T-helper 1 cell treated with Interleukin-12 subunit alpha and Interleukin-12 subunit beta and Interleukin-4 antibody, amounts not matched to agents 30 μg/mL and 1 μg/mL, for 36 hours (primary cell): ENCODE measurements around the gene RGS6.

Experiments
- H3K27ac Mint-ChIP-seq: one replicate; pipeline ENCODE4 v1.8.0; 2021; ENCODE audit warnings: mild to moderate bottlenecking, mixed read lengths
- H3K27me3 Mint-ChIP-seq: one replicate; pipeline ENCODE4 v1.8.0; 2021; ENCODE audit warnings: low read depth, mixed read lengths
- H3K36me3 Mint-ChIP-seq: one replicate; pipeline ENCODE4 v1.8.0; 2021; ENCODE audit warnings: low read depth, mixed read lengths
- H3K4me1 Mint-ChIP-seq: one replicate; pipeline ENCODE4 v1.8.0; 2021; ENCODE audit warnings: low read depth, mixed read lengths
- H3K4me3 Mint-ChIP-seq: one replicate; pipeline ENCODE4 v1.8.0; 2021; ENCODE audit warnings: mild to moderate bottlenecking, moderate library complexity, mixed read lengths
- H3K9me3 Mint-ChIP-seq: one replicate; pipeline ENCODE4 v1.8.0; 2021; ENCODE audit warnings: mixed read lengths

RGS6 gene

DNA sequence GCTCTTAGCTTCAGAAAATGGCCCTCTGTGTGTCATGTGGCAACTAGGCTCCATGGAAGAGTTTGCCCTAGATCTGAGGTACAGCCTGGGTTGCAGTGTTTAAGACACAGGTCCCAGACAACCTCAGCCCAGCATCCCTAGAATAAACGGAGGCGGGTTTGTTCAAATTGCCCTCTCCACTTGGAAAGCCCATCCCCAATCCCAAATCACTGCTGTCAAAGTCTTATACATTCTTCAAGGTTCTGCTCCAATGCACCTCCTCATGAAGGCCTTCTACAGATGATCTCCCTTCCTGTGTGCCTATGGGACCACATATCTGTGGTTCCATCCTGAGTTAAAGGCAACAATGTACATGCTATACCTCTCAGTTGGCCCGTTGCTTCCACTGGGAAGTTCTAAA, 671.9 kb downstream of the RGS6 start:
- H3K4me1 Mint-ChIP-seq, result peaks cover 8% of the 10 kb centered on the region
- H3K4me3 Mint-ChIP-seq, result no peak overlapping the region
- H3K27me3 Mint-ChIP-seq, result peaks cover 36% of the 10 kb centered on the region
- no peaks in the 10 kb centered on the region for H3K9me3 Mint-ChIP-seq
- H3K36me3 Mint-ChIP-seq, result no peaks in the 10 kb centered on the region
- H3K27ac Mint-ChIP-seq, result no peak overlapping the region

DNA sequence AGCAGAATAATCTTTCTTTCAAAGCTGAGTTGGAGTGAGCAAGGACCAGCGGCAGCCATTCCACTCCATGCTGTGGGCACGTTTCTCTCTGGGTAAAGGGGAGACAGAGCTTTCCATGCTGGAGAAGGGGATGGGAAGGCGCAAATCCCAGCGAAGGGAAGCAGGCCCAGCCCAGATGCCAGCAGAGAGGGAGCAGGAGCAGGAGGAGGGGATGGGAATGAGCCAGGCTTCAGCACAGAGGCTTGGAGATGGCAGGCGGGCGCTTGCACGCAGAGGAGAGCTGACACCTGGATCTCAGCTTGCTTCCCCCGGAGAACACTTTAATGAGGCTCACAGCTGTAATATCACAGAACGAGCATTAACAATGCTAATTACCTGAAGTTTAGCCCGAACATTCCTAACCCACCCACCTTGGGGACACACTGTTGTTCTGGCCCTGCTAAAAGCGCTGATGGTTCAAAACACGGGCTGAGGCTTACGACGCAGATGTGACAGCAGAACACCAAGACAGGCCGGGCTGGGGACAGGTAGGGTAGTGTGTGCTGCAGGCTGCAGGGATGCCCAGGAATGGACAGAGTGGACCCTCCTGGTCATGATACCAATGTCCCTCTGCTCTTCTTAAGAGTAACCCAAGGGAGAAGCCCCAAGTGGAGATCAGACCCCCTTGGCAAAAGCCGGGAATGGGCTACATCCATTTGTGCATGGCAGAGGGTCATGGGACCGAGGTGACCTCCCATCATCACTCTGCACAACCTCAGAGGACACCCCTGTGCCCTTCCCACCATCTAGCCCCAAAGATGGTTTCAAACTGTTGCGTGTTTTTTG, 673.1 kb downstream of the RGS6 start:
- H3K27me3 Mint-ChIP-seq, result peaks cover 40% of the 10 kb centered on the region
- no peak overlapping the region for H3K27ac Mint-ChIP-seq
- no peaks in the 10 kb centered on the region for H3K9me3 Mint-ChIP-seq
- H3K4me3 Mint-ChIP-seq, result no peak overlapping the region
- H3K4me1 Mint-ChIP-seq, result peaks cover 6% of the 10 kb centered on the region
- H3K36me3 Mint-ChIP-seq, result no peaks in the 10 kb centered on the region

DNA sequence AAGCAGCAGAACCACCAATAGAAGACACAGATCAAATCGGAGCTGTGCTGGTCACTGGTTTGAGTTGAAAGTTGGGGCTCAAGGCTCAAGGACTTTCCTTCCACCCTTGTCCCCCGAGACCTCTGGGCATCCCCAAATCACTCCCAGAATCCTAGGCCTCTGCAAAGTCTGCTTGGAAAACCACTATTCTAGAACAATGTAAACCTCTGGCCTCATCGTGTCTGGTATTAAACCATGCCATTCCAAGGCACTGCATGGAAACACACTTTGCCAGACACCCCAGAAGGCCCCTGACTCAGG, 673.6 kb downstream of the RGS6 start:
- H3K4me3 Mint-ChIP-seq, result no peak overlapping the region
- no peak overlapping the region for H3K27ac Mint-ChIP-seq
- no peaks in the 10 kb centered on the region for H3K9me3 Mint-ChIP-seq
- H3K4me1 Mint-ChIP-seq, result peaks cover 3% of the 10 kb centered on the region
- no peaks in the 10 kb centered on the region for H3K36me3 Mint-ChIP-seq
- peaks cover 41% of the 10 kb centered on the region for H3K27me3 Mint-ChIP-seq

DNA sequence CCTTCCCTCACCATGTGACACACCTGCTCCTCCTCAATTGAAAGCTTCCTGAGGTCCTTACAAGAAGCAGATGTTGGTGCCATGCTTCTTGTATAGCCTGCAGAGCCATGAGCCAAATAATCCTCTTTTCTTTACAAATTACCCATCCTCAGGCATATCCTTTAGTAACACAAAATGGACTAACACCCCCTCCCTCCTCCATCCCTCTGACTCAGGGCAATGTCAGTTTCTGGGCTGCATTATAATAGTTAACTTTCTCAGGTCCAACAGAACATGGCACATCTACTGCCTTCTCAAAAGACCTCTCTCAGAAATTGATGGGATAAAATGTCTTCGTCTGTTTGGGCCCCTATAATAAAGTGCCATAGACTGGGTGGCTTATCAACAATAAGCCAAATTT, 674.6 kb downstream of the RGS6 start:
- Mint-ChIP-seq H3K4me3 (no peak overlapping the region), H3K27ac (no peak overlapping the region), H3K4me1 (no peaks in the 10 kb centered on the region), H3K9me3 (no peaks in the 10 kb centered on the region), H3K36me3 (no peaks in the 10 kb centered on the region), H3K27me3 (peaks cover 41% of the 10 kb centered on the region)

DNA sequence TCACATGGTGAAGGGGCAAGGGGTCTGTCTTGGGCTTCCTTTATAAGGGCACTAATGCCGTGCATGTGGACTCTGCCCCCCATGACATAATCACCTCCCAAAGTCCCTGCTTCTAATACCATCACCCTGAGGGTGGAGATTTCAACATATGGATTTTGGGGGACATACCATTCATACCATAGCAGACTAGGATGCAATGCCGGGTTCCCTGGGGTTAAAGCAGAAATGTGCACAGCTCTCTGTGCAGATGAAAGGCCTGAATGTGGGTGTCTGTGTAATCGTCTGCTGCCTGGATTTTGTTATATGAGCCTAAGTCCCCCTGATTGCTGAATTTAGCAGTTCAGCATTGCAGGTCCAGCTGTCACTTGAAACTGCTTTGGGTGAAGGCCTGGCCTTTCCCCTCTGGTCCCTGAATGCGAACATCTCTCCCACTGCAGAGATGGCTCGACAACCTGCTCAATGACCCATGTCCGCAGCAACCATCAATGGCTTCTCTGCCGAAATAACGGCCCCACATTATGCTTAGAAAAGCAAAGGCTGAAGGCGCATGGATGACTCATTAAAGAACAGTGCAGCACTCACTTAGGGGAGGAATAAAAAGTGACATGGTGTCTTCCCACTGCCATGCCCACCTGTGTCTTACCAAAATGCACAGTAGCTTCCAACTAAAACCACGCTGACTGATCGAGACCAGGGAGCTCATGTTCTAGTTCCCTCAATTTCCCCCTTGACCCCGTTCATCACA, 675.3 kb downstream of the RGS6 start:
- H3K4me1 Mint-ChIP-seq, result peaks cover 4% of the 10 kb centered on the region
- H3K36me3 Mint-ChIP-seq, result no peaks in the 10 kb centered on the region
- H3K9me3 Mint-ChIP-seq, result no peaks in the 10 kb centered on the region
- H3K27me3 Mint-ChIP-seq, result peaks cover 44% of the 10 kb centered on the region
- no peak overlapping the region for H3K4me3 Mint-ChIP-seq
- H3K27ac Mint-ChIP-seq, result no peak overlapping the region

DNA sequence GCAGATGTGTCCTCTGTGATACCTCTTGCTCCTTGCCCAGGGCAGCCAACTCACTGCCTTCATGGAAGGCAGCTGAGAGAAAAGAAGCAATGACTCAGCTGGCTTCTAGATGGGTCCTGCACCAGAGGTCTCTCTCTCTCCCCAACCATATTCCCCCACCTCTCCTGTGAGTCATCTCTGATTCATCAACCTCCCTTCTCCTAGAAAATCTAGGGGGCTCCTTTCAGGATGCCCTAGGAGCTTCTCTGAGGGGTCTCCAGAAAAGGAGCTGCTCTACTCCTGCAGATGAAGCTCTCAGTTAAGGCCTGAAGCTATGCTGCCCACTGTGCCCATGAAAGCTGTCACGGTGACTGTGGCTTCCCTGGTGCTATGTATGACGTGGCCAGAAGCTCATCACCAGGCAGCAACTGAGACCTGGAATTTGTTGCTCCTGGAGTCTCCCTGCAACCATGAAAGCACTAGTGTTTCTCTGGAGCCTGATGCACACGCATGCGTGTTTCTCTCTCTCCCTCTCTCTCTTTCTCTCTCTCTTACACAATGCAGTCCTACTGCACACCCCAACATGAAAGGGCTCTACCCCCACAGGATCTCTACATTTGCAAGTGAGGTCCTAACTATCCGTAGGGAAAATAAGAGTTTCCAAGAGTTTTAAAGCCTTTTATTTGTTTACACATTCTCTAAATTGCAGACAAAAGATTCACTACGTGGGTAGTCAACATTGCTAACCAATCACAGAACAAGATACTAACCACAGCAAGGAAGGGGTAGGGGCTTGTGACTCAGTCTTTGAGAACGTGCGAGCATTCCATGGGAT, 676.4 kb downstream of the RGS6 start:
- peaks cover 43% of the 10 kb centered on the region for H3K27me3 Mint-ChIP-seq
- no peak overlapping the region for H3K27ac Mint-ChIP-seq
- no peaks in the 10 kb centered on the region for H3K9me3 Mint-ChIP-seq
- H3K36me3 Mint-ChIP-seq, result no peaks in the 10 kb centered on the region
- no peak overlapping the region for H3K4me3 Mint-ChIP-seq
- H3K4me1 Mint-ChIP-seq, result peaks cover 4% of the 10 kb centered on the region

DNA sequence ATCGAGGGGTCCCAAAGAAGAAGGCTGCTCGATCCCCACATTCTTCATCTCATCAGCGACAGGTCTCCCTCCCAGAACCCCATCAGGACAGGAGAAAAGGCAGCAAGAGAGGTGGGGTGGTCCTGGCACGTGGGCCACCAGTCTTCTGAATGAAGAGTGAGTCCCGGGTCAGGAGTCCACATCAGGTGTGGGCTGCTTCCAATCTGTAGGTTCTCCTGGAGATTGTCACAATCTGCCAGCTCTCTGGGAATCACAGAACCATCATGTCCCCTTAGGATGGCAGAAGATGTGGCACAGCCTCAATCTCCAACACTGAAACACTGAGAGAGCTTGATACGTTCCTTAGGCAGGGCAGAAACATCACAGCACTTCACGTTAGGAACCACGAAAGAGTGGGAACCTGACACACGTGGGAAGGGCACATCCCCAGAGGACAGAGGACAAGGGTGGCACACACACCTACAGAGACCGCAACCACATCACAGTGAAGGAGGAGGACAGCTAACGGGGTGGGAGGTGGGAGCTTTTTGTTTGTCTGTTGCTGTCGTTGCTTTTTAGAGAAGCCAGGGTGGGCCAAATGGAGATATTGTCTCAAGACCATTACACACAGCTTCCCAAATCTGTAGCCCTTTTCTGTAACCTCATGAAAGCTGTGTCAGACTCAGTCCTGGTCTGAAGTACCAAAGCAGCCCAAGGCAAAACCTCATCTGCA, 677.1 kb downstream of the RGS6 start:
- H3K27me3 Mint-ChIP-seq, result peaks cover 39% of the 10 kb centered on the region
- H3K27ac Mint-ChIP-seq, result no peak overlapping the region
- H3K4me3 Mint-ChIP-seq, result no peak overlapping the region
- no peaks in the 10 kb centered on the region for H3K36me3 Mint-ChIP-seq
- H3K4me1 Mint-ChIP-seq, result peaks cover 4% of the 10 kb centered on the region
- no peaks in the 10 kb centered on the region for H3K9me3 Mint-ChIP-seq

DNA sequence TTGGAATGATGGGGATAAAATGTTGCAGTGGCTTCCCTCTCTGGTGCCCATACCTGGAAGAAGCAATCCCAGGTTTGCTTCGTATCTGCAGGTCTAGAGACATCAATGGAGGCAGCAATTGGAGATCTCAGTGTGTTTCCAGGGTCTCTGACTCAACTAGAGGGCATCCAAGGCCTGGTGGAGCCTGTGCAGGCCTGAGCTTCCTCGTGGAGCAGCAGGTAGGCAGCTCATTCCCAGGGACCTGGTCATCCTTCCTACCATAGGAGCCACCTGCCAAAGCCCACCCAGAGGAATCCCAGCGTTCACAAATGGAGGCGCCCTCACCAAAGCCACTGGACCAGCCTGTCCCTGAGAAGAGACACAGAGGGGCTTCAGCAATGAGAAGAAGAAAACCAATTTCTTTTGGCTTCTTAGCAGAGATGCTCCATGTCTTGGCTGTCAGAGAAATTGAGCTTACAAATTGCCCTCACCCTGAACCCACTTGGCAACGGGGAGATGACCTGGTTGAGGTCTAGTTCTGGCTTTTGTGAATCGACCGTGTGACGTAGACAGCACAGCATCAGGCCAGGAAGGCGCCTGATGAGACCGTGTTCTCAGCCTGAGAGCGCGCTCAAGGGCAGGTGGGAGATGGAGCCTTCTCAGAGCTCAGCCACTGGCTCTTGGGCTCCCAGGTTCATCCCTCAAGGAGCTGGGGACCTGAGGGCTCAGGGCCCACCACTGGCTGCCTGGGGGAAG, 678.0 kb downstream of the RGS6 start:
- H3K27me3 Mint-ChIP-seq, result peaks cover 36% of the 10 kb centered on the region
- no peaks in the 10 kb centered on the region for H3K36me3 Mint-ChIP-seq
- no peaks in the 10 kb centered on the region for H3K9me3 Mint-ChIP-seq
- no peak overlapping the region for H3K4me3 Mint-ChIP-seq
- peaks cover 4% of the 10 kb centered on the region for H3K4me1 Mint-ChIP-seq
- H3K27ac Mint-ChIP-seq, result no peak overlapping the region

DNA sequence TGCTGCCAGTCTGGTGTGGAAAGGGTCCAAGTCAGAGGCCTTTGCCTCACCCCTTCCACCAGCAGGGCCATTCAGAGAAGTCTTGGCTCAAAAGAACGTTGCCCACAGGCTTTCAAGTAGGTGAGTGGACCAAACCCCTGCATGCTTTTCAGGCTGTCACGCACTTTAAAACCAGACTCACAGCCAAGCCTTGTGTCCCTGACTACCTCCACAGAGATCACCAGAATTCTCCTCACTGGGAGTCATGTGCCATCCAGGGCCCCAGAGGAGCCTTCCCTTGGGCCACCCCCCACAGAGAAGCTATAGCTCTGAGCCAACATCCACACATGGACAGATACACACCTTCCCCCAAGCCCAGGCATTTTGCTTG, 678.6 kb downstream of the RGS6 start:
- no peaks in the 10 kb centered on the region for H3K9me3 Mint-ChIP-seq
- H3K27ac Mint-ChIP-seq, result no peak overlapping the region
- peaks cover 5% of the 10 kb centered on the region for H3K4me1 Mint-ChIP-seq
- peaks cover 36% of the 10 kb centered on the region for H3K27me3 Mint-ChIP-seq
- no peak overlapping the region for H3K4me3 Mint-ChIP-seq
- no peaks in the 10 kb centered on the region for H3K36me3 Mint-ChIP-seq

DNA sequence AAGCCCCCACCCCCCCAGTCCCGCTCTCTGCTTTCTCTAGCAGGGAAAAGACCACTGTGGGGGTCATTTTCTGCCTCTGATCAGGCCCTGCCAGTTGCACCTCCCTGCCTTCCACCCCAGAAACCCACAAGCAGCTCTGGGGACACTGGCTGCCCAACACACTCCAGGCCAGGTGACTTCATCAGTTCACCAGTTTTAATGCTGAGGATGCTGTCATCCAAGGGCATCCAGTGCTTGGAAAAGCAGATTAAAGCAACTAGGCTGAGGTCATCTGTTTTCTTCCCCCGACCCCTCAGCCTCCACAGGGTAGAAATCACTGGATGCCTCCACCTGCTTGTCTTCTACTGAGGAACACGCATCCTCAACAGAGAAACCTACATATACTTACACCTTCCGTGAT, 679.3 kb downstream of the RGS6 start:
- Mint-ChIP-seq H3K27ac (no peak overlapping the region), H3K36me3 (no peaks in the 10 kb centered on the region), H3K4me1 (peaks cover 7% of the 10 kb centered on the region), H3K27me3 (peaks cover 42% of the 10 kb centered on the region), H3K4me3 (no peak overlapping the region), H3K9me3 (no peaks in the 10 kb centered on the region)

DNA sequence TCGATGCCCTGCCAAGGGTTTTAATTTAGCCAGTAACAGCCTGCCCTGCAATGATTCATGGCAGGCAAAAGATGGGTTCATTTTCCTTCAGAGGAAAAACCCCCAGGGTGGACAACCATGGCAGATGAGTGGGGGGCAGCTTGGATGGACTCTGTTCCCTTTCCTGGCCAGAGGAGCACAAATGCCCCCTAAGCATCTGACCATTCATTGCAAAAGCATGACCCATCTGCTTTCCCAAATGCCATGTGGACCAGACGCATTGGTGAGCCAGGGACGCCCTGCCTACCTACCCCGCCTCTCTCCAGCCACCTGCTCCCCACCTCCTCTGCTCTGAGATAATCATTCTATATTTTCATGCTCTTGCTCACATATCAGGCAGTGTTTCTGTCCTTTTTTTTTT, 679.8 kb downstream of the RGS6 start:
- Mint-ChIP-seq H3K9me3 (no peaks in the 10 kb centered on the region), H3K4me3 (no peak overlapping the region), H3K27ac (no peak overlapping the region), H3K36me3 (no peaks in the 10 kb centered on the region), H3K27me3 (peaks cover 38% of the 10 kb centered on the region), H3K4me1 (peaks cover 7% of the 10 kb centered on the region)

DNA sequence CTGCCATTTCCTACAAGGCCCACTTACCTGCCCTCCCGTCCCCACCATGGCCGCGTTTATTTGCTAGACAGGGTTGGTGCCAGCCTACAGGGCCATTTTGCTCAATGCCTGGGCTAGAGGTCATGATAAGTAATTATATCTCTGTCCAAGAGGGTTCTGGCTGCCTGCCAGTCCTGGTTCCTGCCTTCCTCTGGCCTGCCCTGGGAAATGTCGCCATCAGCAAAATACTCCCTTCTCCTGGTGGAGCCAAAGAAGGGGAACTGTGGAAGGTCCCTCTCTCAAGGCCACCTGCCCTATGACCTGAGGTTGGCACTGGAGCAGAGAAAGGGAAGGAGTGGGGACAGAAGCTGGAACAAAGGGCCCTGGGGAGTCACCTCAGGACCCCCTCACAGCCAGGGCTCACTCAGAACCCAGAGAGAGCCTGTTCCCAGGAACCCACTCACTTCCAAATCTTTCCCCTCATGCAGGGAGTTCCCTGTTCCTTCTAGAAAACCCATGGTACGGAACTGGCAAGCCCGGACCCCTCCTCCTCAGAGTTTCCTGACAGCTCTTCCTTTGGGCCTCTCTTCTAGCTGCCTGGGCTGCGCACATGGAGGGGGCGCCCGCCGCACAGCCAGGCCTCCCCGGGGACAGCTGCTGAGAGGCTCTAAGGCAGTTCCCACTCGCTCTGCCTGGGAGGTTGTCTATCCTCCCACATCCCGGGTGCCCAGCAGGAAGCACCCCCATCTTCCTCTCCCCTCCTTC, 681.2 kb downstream of the RGS6 start:
- peaks cover 33% of the 10 kb centered on the region for H3K27me3 Mint-ChIP-seq
- H3K27ac Mint-ChIP-seq, result no peak overlapping the region
- no peaks in the 10 kb centered on the region for H3K9me3 Mint-ChIP-seq
- no peaks in the 10 kb centered on the region for H3K36me3 Mint-ChIP-seq
- peaks cover 7% of the 10 kb centered on the region for H3K4me1 Mint-ChIP-seq
- no peak overlapping the region for H3K4me3 Mint-ChIP-seq

DNA sequence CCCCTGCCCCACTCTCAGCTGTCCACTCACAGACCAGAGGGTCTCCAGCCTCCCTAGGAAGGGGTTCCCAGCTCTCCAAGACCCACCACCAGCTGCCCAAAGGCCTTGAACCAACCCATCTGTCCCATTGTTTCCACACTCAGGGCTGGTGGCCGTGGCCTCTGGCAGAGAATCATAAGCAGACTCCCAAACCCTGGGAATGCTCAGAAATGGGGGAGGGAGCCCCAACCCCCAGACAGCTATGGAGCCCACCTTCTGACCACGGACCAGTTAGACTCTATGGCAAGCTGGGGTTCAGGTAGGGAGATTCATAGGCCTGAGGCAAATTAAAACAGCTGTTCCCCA, 681.7 kb downstream of the RGS6 start:
- Mint-ChIP-seq H3K36me3 (no peaks in the 10 kb centered on the region), H3K4me3 (no peak overlapping the region), H3K9me3 (no peaks in the 10 kb centered on the region), H3K4me1 (peaks cover 7% of the 10 kb centered on the region), H3K27ac (no peak overlapping the region), H3K27me3 (peaks cover 28% of the 10 kb centered on the region)
